Kidney tubule cell (primary cell): ENCODE results near the gene SMIM36.
"Not testable (repeated sequence)": the region's sequence is repeated elsewhere in the genome, so short reads cannot be mapped to it uniquely, and the experiment has no call there.

Source experiments
- DNase-seq: peaks from one replicate; pipeline ENCODE4 v3.0.0-alpha.2; 2018; ENCODE audit warnings: low spot score

The SMIM36 gene

DNA sequence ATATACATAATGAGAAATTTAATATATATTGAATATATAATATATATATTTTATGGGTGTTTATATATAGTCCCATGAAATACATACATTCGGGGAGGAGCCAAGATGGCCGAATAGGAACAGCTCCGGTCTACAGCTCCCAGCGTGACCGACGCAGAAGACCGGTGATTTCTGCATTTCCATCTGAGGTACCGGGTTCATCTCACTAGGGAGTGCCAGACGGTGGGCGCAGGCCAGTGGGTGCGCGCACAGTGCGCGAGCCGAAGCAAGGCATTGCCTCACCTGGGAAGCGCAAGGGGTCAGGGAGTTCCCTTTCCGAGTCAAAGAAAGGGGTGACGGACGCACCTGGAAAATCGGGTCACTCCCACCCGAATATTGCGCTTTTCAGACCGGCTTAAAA is 9.6 kb downstream of the SMIM36 start:
- DNase-seq: not testable (repeated sequence)

DNA sequence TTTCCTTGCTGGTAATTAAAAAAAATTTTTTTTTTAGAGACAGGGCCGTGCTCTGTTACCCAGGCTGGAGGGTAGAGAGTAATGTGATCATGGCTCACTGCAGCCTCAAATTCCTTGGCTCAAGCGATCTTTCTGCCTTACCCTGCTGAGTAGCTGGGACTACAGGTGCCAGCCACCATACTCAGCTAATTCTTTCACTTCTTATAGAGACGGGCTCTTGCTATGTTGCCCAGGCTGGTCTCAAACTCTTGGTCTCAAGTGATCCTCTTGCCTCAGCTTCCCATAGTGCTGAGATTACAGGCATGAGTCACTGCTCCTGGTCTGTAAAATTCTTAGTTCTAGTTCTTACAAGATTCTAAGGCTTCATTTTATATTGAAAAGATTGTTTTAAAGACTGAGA is 11.1 kb downstream of the SMIM36 start:
- no peak for DNase-seq

DNA sequence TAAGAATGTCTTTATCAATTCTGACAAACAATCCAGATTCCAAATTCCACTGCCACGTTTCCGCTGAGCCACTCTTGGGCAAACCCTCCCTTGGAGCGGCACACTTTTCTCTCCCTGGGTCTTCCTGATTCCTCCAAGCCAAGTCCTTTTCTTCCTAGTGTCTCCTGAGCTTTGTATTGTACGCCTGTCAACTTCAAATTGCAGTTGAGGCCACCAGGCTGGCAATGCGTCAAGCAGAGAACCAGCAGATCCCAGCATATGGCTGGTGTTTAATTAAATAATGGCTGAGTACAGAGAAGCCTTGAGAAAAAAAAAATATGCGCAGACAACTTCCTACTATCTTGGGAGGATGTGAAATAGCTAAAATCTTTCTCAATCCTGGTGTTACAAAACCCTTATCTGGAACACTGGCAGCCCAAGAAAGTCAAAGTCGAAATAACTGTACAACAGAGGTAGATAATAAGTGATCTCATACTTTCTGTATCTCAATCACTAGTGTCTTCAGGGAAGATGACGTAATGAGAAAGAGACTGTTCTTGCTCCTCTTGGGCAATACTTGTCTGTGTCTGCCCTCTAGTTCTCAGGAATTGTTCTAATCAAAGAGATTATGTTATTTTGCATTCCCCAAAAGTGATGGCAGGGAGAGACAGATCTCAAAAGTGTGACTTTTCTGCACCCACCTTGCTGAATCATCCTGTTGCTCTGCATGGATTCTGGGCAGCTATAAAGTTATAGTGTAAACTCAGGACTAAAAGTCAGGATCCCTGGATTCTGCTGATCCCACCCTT is 15.0 kb downstream of the SMIM36 start:
- DNase-seq: peak; percentile 64

DNA sequence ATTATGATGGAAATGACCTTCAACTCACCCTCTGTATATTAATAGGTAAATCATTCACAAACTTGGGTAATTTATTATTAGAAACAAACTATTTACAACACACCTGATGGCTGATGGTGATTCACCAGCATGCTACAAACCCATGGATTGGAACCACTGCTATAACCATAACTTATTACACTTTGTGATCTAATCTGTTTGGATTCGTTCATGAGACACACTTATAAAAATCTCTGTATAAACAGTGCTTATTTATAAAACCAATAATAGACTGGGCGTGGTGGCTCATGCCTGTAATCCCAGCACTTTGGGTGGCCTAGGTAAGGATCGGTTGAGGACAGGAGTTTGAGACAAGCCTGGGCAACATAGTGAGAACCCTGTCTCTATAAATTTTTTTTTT is 16.0 kb downstream of the SMIM36 start:
- DNase-seq: peak; percentile 83

DNA sequence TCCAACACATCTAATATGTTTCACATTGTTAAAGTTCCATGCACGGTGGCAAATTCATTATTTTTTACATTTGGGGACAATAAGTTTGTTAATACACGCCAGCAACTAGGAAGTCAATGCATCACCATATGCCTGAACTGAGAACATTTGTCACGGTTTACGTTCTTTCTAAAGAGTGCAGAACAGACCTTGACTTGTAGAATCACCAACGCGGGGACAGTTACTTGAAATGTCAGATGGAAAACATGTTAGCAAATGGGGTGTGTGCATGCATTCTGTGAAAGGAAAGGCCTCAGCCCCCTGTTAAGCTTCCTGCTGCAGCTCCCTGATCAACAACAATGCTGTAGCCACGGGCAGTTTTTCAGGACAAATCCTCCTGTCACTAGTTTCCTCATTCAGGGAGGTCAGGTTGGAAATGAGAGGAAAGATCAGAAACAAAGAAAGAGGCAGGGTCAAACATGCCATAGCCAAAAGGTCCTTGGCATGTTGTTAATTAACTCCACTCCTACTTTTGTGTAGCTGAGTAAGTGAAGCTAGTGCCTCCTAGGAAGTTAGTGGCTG is 18.4 kb downstream of the SMIM36 start:
- DNase-seq: peak; percentile 26

DNA sequence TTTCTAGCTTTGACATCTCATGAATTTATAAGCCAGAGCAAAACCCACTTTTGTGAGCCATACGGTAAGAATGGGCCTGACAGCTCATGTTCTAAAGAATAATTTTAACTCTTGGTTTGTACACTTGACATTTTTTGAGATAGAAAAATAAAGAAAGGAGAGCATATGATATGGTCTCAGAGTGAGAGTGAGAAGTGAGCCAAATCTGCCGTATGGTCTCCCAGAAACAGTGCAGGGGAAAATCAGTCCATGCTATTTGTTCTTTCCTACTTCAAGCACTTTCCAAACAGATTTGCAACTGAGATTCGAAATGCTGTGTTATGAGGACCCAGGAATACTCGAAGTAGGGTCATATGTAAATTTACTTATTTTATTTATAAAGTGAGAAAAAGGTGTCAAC is 20.9 kb downstream of the SMIM36 start:
- DNase-seq: no peak

DNA sequence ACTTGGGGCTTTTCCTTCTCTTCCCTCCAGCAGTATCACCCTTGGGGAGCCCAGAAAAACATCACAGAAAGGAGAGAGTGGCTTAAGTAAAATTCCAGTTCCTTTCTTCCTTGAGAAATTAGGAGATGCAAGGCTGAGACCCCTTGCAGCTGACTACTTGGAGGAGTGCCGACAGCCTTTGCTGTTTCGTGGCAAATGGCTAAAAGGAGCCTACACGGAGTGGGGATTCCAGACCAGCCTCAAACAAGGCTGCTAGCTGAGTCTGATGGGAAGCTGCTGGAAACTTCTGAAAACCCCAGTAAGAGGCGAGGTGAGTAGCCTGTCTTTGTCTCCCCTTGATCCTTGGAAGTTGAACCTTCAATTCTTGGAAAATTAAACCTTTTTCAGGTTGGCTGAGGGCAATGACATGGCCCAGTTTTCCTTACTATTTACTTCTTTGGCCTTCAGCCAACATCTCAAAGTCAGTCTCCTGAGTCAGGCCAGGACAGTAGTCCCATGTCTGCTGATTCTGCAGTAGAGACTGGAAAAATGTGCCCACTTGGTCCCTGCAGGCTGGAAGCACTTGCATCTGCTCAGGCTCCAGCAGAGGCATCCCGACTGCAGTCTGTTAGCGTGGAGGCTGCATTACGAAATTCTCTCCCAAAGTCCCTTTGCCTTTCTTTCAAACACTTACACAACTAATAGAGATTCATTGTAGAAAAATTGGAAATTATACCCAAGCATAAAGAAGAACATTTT is 23.4 kb downstream of the SMIM36 start:
- peak; percentile 46 for DNase-seq

DNA sequence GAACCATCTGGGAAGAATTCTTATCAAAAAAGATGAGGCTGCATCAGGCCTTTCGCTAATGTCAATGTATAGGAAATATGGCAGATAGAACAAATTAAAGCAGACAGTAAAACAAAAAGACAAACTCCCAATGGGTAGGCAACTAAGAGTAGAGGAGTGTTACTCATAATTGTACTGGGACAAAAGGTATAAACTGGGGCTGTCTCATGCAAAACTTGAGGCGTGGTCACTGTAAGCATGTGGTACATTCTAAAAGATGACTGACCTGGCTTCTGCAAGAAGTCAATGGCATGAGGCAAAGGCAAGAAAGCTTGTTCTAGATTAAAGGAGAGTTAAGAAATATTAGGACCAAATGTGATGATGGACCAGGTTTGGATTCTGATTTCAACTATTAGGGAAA is 26.7 kb downstream of the SMIM36 start:
- no peak for DNase-seq

DNA sequence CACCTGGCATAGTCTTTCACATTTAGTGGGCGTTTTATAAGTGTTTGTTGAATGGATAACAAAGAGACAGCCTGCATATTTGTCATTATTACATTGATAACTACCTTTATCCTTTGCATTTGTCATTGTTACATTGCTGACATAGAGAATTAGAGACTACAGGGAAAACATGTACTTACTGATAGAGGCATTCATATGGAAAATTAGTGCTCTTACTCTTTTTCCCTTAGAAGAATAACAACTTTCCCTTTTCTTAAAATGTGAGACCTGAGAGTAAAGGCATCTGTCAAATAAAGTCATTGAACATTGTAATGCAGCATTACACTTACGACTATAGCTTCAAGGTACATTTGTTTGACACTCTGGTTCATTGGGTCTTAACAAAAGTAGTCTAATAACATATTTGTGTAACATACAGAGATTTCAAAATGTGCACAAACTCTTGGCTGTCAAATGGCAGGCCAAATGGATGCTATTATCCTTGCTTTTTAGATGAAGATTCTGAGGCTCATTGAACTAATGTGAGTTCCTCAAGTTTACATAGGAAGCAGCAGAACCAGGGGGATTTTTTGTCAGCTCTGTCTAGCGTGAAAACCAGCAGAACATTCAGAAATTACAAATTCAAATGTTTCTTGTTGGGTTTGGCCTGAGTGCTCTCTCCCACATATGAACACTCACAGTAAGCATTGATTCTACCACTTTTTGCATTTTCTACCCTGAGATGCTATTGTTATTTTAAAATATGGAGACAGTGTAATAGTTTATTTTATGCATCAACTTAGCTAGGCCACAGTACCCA is 28.5 kb downstream of the SMIM36 start:
- DNase-seq: no peak

DNA sequence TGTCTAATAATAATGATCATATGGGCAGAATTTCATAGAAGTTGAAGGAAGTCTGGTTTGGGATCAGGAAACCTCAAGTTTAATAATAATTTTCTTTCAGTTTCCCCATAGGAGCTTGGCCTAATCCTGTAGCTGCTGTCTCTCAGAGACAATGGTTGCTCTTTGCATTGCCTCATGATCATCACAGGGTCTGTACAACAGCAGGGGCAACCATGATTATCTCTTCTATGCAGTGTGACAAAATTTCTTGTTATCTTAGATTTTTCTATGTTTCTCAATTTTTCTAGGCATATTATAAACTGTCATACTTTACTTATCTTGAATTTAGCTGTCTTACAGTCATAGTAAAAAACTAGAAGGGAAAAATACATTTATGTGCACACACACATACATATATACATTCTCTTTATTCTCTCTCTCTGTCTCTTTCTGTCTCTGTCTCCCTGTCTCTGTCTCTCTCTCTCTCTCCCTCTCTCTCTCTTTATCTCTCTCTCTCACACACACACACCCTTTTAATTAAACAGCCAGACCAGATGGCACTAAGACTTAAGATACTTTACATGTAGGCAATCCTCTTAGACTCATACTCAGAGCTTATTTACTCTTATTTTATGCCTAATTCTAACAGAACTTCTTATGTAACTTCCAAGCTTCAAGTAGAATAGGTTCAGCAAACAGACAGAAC is 30.5 kb downstream of the SMIM36 start:
- no peak for DNase-seq

DNA sequence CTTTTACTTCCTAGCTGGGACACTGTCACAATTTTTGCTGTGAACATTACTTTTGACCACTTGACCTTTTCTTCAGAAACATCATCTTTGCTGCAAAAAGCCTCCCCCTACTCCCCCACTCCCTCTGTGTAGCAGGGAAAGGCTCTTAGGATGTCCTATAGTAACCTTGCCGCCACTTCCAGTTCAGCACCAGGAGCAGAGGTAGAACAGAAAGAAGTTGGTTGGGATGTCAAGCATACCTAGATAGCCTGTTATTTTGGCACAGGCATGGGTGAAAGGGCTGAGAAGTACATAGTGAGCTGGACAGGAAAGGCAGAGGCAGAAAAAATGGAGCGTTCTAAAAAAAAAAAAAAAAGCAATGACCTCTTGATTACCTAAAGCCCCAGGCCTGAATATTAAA is 31.3 kb downstream of the SMIM36 start:
- DNase-seq: no peak

DNA sequence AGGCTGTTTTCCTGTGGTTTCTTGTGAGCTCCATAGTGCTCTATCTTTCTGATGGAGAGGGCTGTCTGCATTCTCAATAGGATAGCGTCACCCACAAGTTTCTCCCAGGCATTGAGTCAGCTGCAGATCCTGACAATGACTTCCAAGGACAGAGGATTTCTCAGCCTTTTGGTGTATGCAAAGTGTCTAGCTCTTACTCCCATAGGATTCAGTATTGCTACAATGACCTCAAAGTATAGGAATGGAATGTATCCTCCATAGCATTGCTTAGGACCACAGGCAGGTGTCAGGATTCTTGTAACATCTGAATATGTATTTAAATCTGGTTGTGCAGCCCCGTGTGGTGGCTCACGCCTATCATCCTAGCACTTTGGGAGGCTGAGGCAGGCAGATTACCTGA is 32.3 kb downstream of the SMIM36 start:
- no peak for DNase-seq

DNA sequence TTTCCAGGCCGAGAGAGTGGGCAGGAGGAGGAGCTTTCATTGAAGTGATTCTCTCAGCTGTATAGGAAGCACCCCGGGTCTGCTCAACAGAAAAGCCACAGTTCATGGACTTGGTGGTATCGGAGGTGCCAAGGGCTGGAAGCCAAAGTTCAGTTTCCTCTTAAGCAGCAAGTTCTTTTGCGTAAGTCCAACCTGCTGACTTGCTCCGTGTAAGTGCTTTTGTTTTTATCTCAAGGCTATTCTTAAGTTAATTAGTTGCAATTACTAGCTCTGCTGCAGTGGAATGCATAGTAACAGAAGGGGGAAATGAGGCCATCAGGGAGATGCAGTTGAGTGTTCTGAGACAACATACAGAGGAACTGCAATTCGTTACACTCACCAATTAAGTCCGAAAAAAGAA is 44.6 kb downstream of the SMIM36 start:
- DNase-seq: no peak

DNA sequence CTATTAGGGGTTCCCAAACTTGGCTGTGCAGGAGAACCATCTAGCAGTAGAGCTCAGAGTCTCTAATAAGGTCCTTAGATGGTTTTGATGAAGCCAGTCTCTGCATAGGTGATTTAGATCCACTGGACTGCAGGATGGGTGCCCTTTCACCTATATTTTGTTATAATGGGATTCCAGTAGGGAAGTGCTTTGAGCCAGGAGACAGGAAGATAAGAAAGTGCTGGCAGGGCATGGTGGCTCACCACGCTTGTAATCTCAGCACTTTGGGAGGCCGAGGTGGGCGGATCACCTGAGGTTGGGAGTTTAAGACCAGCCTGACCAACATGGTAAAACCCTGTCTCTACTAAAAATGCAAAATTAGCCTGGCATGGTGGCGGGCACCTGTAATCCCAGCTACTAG is 45.5 kb downstream of the SMIM36 start:
- DNase-seq: not testable (repeated sequence)

DNA sequence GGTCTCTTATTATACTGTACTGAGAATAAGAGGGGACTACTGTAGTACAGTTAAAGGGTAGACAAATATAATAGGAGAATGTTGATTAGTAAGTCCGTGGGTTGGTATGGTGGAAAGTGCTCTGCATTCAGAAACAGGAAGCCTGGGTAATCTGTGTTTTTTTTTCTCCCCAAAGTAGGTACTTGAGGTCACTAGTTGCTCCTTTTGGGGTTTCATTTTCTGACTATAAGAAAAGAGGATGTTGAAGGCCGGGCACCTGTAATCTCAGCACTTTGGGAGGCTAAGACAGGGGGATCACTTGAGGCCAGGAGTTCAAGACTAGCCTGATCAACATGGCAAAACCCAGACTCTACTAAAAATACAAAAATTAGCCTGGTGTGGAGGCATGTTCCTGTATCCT is 47.7 kb downstream of the SMIM36 start:
- no peak for DNase-seq

DNA sequence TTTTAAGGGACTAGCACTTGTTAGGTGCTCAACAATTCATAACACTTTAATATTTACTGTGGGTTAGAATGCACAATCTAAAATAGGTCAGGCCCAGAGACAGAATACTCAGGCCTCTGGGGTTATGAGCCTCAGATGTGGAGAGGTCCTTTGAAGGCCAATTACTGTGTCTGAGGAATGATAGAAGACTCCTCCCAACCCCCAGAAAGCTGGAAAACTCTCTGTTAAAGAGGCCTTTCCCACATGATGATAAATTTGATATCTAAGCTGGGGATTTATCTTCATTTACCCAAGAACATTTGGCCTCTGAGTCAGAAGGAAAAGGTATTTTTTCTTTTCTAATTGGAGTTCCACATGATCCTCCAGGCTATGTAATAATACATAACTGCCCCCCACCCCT is 48.5 kb downstream of the SMIM36 start:
- DNase-seq: no peak

DNA sequence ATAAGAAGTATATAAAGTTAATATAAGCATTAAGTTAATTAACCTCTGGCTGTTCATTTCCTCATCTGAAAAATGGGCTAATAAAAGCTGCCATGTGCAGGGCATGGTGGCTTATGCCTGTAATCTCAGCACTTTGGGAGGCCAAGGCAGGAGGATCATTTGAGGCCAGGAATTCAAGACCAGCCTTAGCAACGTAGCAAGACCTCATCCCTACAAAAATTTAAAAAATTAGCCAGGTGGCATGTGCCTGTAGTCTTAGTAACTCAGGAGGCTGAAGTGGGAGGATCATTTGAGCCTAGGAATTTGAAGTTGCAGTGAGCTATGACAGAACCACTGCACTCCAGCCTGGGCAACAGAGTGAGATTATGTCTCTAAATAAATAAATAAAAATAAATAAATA is 49.0 kb downstream of the SMIM36 start:
- peak; percentile 15 for DNase-seq

DNA sequence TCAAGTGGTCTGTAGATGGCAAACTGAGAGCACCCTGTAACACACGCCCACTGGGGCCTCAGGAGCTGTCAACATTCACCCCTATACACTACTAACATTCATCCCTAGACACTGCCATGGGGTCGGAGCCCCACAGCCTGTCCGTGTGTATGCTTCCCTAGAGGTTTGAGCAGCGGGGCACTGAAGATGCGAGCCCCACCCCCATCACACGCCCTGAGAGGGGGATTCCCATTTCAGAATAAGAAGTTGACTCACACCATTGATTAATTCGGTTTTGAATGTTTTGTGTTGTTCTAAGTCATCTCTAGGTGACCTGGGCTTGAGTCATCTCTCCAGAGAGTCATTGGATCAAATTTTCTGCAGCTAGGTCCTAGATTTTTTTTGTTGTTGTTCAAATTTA is 52.3 kb downstream of the SMIM36 start:
- peak; percentile 94 for DNase-seq

DNA sequence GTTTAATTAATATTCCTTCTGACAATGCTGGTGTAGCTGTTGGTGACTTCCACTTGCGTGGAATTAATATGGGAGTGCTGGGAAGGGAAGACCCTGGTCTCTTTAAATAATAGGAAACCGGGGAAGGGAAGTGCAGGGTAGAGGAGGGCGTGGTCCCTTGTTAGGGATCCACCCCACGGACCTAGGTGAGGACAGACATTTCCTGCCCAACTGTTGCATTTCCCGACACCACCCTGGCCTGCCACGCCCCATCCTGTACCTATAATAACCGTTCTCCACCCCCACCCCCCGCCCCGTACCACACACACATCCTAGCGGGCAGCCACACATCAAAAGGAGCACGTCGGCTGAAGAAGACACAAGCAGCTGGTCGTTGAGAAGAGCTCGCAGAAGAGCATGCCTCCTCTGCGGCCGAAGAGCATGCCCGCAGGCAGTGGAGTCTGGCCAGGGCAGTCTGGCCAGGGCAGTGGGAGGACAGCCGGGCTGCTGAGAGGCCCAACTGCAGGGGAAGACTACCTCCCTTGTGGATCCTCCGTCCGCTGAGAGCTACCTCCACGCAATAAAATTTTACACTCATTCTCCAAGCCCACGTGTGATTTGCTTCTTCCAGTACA is 52.9 kb downstream of the SMIM36 start:
- DNase-seq: no peak

DNA sequence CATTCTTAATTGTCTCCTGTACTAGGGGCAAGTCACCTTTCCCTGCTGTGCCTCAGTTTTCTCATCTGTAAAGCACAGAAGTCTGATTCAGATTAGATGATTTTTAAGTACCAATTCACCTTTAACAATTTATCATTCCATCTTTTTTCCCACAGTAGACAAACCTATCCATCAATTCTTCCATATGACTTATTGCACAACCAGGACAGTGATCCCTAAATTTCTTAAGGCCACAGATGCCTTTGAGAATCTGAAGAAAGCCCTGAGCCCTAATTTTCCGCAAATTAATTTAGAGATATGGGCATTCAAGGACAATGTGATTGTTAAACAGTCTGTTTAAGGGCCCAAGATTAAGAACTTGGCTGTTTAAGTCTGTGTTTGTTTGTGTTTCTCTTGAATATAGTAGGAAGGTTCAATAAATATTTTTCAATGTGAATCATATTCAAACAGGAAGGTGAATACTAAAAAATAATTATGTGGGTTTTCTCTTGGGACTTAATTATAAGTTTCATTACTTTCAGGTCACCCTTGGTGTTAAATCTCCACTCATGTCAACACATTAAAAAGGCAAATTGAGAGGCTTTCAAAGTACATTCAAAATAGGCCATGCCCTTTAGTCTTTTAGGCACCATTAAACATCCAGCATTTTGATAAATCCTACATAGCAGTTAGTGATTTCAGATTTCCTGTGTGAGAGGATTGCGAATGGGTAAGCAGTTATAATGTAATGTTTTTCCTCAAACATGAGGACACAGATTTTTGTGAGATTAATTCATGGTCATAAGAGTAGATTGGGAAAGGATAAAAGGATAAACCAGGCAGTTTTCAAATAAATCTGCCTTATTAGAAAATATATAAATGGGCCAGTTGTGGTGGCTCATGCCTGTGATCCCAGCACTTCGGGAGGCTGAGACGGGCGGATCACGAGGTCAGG is 54.7 kb downstream of the SMIM36 start:
- DNase-seq: no peak
